ENCODE data around the gene F2RL3. TPM values are rescaled to one million over a fixed set of nuclear protein-coding genes. Genes with fewer than 3 reads are reported as not detected.

F2RL3 gene
- total RNA-seq, 4 donors from 2014 or later = 2.2 to 9.4 (median 6.3) TPM

DNA sequence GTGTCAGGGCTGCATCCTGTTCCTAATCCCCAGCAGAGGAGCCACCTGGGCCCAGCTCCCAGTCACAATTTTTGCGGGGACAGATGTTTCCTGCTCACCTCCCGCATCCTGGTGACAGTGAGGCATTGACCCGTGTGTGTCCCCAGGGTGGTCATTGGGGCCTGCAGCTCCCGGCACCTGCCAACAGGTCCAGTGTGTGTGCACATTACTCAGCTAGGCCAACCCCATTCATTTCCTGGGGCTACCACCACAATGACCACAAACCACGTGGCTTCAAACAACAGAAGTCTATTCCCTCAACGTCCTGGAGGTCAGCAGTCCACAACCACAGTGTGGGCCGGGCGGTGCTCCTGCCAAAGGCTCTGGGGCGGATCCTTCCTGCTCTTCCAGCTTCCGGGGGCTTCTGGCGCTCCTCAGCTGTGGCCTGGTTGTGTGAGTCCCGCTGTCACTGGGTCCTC is 11.9 kb upstream of the F2RL3 start:
- Histone ChIP-seq H3K4me1 (no peaks in the 10 kb centered on the region), H3K9me3 (no peaks in the 10 kb centered on the region), H3K36me3 (peaks cover 0 to 64% of the 10 kb centered on the region in 2 donors), H3K4me3 (no peak overlapping the region), H3K27ac (peak overlapping the region in 3 of 4 donors; percentile 28 to 46 (median 45)), H3K27me3 (no peaks in the 10 kb centered on the region)
- ATAC-seq (peak in 1 of 2 donors; percentile 45), DNase-seq (no peak)
- in situ Hi-C loops (cut with MboI; ENCODE audit: low sequenced_read_pairs in 4 of 4) = no loop called here
- TF ChIP-seq, protein P1, sequence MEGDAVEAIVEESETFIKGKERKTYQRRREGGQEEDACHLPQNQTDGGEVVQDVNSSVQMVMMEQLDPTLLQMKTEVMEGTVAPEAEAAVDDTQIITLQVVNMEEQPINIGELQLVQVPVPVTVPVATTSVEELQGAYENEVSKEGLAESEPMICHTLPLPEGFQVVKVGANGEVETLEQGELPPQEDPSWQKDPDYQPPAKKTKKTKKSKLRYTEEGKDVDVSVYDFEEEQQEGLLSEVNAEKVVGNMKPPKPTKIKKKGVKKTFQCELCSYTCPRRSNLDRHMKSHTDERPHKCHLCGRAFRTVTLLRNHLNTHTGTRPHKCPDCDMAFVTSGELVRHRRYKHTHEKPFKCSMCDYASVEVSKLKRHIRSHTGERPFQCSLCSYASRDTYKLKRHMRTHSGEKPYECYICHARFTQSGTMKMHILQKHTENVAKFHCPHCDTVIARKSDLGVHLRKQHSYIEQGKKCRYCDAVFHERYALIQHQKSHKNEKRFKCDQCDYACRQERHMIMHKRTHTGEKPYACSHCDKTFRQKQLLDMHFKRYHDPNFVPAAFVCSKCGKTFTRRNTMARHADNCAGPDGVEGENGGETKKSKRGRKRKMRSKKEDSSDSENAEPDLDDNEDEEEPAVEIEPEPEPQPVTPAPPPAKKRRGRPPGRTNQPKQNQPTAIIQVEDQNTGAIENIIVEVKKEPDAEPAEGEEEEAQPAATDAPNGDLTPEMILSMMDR (IDR thresholded peaks at IDR 0.05 in 4 of 5, conservative IDR thresholded peaks at IDR 0.05 in 1 of 5) = no peak
- TF ChIP-seq POLR2A (IDR thresholded peaks at IDR 0.05) = no peak
- intact Hi-C loops (cut with DNase I; ENCODE audit: low total_unique reads) = no loop called here

DNA sequence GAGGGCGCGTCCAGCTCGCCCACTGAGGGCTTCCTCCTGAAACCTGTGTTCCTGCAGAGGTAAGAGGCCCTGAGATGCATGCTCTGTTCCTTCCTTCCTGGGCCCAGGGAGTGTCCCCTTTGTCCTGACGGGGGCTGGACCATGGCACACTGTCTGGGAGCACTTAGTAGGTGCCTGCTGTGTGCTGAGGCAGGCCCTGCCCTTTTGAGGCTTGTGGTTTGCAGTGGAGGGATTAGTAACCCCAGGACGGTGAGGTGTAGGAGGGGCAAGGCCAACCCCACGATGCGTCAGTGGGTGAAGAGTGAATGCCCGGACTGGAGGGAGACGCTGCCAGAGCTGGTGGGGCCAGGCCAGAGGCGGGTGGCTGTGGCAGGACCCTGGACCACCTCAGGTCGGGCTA is 11.2 kb upstream of the F2RL3 start:
- no peaks in the 10 kb centered on the region for H3K27me3 ChIP-seq
- H3K36me3 ChIP-seq = peaks cover 0 to 57% of the 10 kb centered on the region in 2 donors
- H3K9me3 ChIP-seq = no peaks in the 10 kb centered on the region
- intact Hi-C loops (cut with DNase I; ENCODE audit: low total_unique reads) (no loop called here), in situ Hi-C loops (cut with MboI; ENCODE audit: low sequenced_read_pairs in 4 of 4) (no loop called here)
- peak overlapping the region in 2 of 4 donors; percentile 28 to 46 for H3K27ac ChIP-seq
- DNase-seq (no peak), ATAC-seq (no peak)
- no peaks in the 10 kb centered on the region for H3K4me1 ChIP-seq
- TF ChIP-seq POLR2A (IDR thresholded peaks at IDR 0.05) = no peak
- TF ChIP-seq, protein P1 (IDR thresholded peaks at IDR 0.05 in 4 of 5, conservative IDR thresholded peaks at IDR 0.05 in 1 of 5) = no peak
- H3K4me3 ChIP-seq = no peak overlapping the region

DNA sequence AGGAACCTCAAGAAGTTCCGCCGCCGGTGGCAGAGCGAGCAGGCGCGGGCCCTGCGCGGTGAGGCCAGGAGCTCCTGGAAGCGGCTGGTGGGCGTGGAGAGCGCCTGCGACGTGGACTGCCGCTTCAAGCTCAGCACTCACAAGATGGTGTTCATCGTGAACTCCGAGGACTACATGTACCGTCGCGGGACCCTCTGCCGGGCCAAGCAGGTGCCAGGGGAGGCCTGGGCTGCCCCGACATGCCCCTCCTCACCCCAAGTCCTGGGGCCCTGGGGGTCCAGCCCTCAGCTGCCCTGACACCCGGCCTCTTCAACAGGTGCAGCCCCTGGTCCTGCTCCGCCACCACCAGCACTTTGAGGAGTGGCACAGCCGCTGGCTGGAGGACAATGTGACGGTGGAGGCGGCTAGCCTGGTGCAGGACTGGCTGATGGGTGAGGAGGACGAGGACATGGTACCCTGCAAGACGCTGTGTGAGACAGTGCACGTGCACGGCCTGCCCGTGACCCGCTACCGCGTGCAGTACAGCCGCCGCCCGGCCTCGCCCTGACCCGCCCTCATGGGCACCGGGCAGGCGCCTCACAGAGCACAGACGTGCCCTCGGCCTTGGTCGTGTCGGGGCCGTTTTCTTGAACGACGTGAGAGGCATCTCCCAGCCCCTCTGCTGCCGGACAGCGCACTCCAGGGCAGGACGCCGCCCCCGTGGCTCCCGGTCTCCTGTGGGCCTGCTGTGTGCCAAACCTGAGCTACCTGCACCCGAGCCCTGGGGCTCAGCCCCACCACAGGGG is 10.4 kb upstream of the F2RL3 start:
- Histone ChIP-seq H3K27ac (no peak overlapping the region), H3K36me3 (peaks cover 0 to 49% of the 10 kb centered on the region in 2 donors), H3K27me3 (no peaks in the 10 kb centered on the region), H3K9me3 (no peaks in the 10 kb centered on the region), H3K4me3 (no peak overlapping the region), H3K4me1 (no peaks in the 10 kb centered on the region)
- in situ Hi-C loops (cut with MboI; ENCODE audit: low sequenced_read_pairs in 4 of 4) = no loop called here
- ATAC-seq (no peak), DNase-seq (no peak)
- intact Hi-C loops (cut with DNase I; ENCODE audit: low total_unique reads) = no loop called here
- no peak for TF ChIP-seq POLR2A (IDR thresholded peaks at IDR 0.05)
- TF ChIP-seq, protein P1 (IDR thresholded peaks at IDR 0.05 in 4 of 5, conservative IDR thresholded peaks at IDR 0.05 in 1 of 5) = no peak

DNA sequence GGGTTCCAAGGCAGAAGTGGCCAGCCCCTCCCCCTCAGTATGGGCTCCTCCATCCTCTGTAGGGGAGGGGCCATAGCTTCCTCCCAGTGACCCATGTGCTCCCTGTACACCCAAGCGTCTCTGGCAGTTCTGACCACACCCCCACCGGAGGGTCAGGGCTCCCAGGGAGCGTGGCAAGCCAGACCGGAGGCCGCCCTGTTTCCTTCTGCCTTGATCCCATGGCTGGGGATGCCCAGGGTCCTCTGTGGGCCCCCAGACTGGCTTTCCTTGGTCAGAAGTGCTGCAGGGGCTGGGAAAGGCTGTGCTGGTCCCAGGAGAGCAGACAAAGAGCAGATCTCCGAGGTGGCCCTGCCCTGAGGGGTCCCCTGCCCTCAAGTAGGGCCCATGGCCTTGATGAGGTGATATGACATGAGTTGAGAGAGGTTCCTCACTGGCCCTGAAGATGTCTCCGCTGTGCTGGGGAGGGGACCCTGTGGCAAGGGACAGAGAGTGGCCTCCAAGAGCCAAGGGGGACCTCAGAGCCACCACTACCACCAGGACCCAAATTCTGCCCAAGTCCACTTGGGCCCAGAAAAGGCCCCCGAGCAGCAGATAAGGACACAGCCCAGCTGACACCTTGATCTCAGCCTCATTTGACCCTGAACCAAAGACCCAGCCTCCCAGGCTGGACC is 7.8 kb upstream of the F2RL3 start:
- TF ChIP-seq, protein P1 (IDR thresholded peaks at IDR 0.05 in 4 of 5, conservative IDR thresholded peaks at IDR 0.05 in 1 of 5) = no peak
- TF ChIP-seq POLR2A (IDR thresholded peaks at IDR 0.05) = no peak
- intact Hi-C loops (cut with DNase I; ENCODE audit: low total_unique reads) (no loop called here), in situ Hi-C loops (cut with MboI; ENCODE audit: low sequenced_read_pairs in 4 of 4) (no loop called here)
- DNase-seq = no peak
- H3K27ac ChIP-seq = no peak overlapping the region
- no peaks in the 10 kb centered on the region for H3K9me3 ChIP-seq
- H3K4me1 ChIP-seq = no peaks in the 10 kb centered on the region
- ATAC-seq = no peak
- no peaks in the 10 kb centered on the region for H3K27me3 ChIP-seq
- H3K4me3 ChIP-seq = no peak overlapping the region
- peaks cover 0 to 43% of the 10 kb centered on the region in 2 donors for H3K36me3 ChIP-seq
